SK-N-MC (cell line): ENCODE measurements around the gene FALEC.

Experiments
- EZH2 ChIP-seq: fragments of 200-600 bp; sonication (generic); IDR thresholded peaks from one replicate; pipeline ENCODE4 v1.6.1; 2017; ENCODE audit warnings: antibody characterized with exemption
- POLR2AphosphoS5 ChIP-seq: IDR thresholded peaks from 2 replicates; pipeline ENCODE4 v1.6.1; 2012; ENCODE audit warnings: mild to moderate bottlenecking, low read depth, low read length, borderline replicate concordance

DNA sequence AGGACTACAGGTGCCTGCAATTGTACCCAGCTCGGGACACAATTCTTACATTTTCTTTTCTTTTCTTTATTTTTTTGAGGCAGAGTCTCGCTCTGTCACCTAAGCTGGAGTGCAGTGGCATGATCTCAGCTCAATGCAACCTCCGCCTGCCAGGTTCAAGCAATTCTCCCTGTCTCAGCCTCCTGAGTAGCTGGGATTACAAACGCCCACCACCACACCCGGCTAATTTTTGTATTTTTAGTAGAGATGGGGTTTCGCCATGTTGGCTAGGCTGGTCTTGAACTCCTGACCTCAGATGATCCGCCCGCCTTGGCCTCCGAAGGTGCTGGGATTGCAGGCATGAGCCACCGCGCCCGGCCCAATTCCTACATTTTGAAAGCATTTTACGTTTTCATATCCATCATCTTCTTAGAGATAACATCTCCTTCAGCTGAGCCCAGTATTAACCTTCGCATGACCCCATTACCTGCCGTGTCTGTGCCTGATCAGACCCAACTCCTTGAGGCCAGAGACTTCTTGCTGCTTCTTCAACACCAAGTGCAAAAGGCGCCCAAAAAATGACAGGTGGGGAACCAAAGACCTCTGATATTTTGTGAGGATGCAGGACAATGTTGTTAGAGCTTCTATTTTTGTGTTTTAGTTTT lies 30.9 kb downstream of the FALEC start:
- TF ChIP-seq POLR2AphosphoS5 (no peak), EZH2 (no peak)
